Suppressor macrophage (primary cell): Measurements from ENCODE around the gene JPT1.
A peak's percentile ranks its signal among the peaks of the same experiment; 100 is the strongest.
"Not testable (repeated sequence)": the region's sequence is repeated elsewhere in the genome, so short reads cannot be mapped to it uniquely, and the experiment has no call there.

Experiments
- DNase-seq, 4 experiments: peaks; one replicate each; pipeline ENCODE4 v3.0.0-alpha.2; 2020 to 2022

The JPT1 gene

DNA sequence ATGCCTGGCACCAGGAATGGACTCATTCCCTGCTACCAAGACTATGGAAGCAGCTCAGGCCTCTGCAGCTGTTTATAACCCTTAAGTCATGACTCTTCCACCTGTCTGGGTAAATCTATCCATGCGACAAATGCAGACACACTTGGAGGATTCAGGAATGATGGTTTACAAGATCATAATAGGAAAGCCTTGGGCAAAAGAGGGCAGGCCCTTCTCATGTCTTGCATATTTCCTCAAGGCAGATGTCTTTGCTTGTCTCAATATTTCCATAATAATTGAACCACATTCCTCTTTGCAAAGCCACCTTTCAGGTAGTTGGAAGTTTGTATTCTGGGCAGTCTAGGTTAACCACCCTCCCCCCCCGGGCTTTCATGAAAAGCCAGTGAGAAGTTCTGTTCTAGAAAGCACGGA, 884 bp upstream of the JPT1 start:
- DNase-seq, result no peak

DNA sequence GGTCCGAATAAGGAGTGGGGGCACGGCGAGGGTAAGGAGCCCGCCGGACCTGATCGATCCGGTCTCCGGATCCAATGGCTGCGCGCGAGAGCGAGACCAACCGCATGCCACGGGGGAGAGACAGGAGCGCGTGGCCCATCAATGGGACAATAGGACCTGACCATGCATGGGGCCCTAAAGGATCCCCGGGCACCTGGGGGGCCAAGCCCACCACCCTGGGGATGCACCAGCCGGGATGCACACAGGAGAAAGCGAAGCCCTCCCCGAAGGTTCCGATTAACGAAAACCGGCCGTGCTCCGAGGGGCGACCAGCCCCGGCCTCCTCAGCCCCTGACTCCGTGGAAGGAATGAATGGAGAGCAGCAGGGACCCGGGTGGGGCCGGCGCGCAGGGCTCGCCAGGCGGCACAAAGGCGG, 525 bp downstream of the JPT1 start:
- DNase-seq, result peak in 3 of 4 experiments; percentile 16 to 51 (median 25)

GRCh38 chr17:75152922-75153779, 1.2 kb downstream of the JPT1 start:
- DNase-seq, result peak; percentile 27 to 63 (median 61)

DNA sequence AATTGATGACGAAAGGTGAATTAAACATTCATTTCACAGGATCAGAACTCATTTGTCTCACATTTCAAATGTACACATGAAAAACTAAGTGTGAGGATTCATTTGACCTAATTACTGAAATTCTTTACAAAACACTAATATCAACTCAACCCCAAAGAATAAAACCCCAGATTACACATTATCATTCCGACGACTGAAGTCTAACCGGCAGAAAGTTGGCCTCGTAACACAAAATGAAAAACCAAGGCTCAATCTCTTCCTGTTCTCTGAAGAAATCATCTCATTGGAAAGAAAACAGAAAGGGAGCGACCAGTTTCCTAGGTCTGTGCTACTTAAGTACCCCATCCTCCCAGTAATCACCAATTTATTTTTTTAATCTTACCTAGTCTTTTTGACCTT, 1.8 kb downstream of the JPT1 start:
- DNase-seq, result no peak

GRCh38 chr17:75151930-75152329, 2.4 kb downstream of the JPT1 start:
- no peak for DNase-seq

DNA sequence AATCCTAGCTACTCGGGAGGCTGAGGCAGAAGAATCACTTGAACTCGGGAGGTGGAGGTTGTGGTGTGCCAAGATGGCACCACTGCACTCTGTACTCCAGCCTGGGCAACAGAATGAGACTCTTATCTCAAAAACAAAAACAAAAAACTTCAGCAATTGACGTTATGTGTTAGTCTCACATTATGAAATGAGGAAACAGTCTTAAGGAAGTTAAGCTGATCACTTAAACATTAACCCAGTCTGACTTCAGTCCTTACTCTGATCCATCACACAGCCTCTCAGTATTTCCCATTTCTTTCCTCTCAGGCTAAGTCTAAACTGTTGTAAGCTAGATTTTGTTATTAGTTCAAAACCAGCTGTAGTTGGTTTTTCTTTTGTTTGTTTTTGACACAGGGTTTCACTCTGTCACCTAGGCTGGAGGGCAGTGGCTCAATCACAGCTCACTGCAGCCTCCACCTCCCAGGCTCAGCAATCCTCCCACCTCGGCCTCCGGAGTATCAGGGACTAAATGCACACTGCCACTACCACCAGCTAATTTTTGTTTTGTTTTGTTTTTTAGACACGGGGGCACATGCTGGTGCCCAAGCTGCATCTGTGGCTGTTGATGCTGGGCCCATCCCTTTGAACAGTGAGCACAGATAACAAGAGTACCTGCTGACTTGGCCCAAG, 6.3 kb downstream of the JPT1 start:
- DNase-seq, result peak; percentile 28 to 80 (median 64)

GRCh38 chr17:75146592-75146991, 7.7 kb downstream of the JPT1 start:
- DNase-seq, result peak; percentile 29 to 70 (median 48)

DNA sequence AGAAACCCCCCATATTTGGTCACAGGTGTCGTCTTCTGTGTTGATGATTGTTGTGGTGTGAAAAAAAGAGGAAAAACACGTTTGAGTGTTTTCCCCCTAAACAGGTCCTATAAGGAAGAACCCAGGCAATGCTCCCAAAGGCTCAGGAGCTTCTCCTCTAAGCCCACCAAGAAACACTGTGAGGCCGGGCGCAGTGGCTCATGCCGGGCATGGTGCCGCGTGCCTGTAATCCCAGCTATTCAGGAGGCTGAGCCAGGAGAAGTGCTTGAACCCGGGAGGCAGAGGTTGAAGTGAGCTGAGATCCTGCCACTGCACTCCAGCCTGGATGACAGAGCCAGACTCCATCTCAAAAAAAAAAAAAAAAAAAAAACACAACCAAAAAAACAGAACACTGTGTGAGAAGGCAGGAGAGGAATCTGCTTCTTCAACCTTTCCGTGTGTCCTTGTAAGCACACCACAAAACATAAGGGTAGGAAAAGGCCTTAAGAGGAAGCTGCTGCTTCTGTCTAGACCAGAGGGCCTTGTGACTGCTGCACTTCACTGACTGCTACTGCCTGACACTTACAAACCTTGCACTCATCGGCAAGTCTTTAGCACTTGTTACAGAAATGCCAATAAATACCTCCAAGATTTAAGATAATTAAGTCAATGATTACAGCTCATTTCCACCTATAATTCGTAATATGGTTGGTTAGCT, 9.3 kb downstream of the JPT1 start:
- peak; percentile 47 to 78 (median 74) for DNase-seq

DNA sequence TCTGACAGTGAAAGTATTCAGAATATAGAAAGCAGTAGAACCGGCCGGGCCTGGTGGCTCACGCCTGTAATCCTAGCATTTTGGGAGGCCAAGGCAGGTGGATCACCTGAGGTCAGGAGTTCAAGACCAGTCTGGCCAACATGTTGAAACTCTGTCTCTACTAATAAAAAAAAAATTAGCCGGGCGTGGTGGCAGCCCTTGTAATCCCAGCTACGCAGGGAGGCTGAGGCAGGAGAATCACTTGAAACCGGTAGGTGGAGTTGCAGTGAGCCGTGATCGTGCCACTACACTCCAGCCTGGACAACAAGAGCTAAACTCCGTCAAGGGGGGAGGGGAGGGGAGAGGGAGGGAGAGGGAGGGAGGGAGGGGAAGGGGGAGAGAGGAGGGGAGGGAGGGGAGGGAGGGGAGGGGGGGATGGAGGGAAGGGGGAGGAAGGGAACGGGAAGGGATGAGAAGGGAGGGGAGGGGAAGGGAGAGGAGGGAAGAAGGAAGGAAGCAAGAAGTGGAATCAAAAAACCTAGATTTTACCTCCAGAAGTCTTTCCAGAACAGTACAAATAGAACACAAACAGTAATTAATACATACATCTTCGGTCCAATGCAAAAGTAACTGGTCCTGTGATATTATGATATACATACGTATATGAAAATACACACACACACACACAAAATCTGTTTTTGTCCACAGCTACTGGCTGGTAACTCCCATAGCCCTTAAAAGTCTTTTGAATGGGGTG, 11.9 kb downstream of the JPT1 start:
- DNase-seq, result no peak

DNA sequence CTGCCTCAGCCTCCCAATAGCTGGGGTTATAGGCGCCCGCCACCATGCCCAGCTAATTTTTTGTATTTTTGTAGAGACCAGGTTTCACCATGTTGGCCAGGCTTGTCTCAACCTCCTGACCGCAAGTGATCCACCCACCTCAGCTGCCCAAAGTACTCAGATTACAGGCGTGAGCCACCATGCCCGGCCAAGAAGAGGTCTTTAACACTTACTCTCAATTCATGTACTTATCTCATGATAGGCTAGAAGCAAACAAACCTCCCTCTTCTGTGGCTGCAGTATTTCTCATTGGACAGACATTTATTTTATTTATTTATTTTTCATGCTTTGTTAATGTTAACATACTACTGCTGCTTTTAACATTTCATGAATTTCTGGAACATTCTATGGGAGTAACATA, 15.8 kb downstream of the JPT1 start:
- no peak for DNase-seq

DNA sequence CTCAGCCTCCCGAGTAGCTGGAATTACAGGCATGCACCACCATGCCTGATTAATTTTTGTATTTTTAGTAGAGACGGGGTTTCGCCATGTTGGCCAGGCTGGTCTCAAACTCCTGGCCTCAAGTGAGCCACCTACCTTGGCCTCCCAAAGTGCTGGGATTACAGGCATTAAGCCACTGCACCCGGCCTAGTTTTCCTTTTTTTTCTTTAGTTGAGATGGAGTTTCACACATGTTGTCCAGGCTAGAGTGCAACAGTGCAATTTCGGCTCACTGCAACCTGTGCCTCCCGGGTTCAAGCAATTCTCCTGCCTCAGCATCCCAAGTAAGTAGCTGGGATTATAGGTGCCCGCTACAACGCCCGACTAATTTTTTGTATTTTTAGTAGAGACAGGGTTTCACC, 16.6 kb downstream of the JPT1 start:
- DNase-seq, result not testable (repeated sequence)

DNA sequence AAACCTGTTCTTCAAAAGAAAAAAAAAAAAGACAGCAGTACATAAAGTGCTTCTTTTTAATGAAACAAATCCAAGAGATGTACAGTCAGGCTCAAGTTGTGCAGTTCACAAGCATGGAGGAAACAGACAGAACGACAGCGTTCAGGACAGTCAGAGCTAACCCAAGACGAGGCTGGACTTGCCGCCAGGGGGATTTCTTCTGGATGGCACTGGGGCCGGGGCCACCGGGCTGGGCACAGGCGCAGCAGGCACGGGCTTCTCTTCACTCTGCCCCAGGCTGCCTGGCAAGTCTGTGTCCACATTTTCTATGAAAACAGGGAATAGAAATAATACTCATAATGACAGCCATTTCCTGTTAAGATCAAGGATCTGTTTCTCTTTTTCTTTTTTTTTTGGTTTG, 18.4 kb downstream of the JPT1 start:
- no peak for DNase-seq

GRCh38 chr17:75135452-75135851, 18.9 kb downstream of the JPT1 start:
- no peak for DNase-seq

GRCh38 chr17:75133607-75134347, 20.5 kb downstream of the JPT1 start:
- not testable (repeated sequence) for DNase-seq

- no peak for DNase-seq
Measured at GRCh38 chr17:75133001-75133400, 21.3 kb downstream of the JPT1 start.

- not testable (repeated sequence) for DNase-seq
Measured at GRCh38 chr17:75132018-75133000, 22.0 kb downstream of the JPT1 start.

DNA sequence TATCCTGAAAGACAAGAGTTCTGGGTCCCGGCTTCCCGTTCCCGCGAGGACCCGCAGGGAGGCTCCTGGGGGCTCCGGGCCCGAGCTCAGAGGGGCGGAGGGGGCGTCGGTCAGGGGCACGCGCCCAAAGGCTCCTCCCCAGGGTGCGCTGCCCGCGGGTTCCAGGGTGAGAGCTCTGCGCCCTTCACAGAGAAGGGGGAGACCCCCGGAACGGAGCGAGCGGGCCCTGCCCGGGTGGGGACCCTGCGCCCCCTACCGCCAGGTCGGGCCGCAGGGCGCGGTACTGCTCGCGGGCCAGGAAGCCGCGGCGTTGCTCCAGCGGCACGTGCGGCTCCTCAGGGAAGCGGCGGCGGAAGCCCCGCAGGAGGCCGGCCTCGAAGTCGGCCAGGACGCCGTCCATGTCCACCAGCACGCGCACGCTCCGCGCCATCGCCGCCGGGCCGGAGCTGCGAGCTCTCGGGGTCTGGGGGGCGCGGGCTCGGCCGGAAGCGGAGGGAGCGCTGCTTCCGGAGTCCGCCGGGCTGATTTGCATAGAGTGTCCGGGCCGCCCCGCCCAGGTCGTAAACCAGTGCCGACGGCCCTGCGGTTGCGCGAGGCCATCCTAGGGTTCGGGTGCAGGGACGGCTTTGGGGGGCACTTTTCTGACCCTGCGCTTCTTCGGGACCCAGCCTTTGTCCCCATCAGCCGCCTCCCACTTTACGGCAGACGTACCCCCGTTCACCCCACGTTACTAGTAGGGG, 22.9 kb downstream of the JPT1 start, which contains the start of gene NT5C:
TSS of gene NT5C (minus strand) at position 465 of the 740 bp plus-strand sequence. CDS start at position 430, 35 bp downstream.
- peak; percentile 78 to 92 (median 86) for DNase-seq

DNA sequence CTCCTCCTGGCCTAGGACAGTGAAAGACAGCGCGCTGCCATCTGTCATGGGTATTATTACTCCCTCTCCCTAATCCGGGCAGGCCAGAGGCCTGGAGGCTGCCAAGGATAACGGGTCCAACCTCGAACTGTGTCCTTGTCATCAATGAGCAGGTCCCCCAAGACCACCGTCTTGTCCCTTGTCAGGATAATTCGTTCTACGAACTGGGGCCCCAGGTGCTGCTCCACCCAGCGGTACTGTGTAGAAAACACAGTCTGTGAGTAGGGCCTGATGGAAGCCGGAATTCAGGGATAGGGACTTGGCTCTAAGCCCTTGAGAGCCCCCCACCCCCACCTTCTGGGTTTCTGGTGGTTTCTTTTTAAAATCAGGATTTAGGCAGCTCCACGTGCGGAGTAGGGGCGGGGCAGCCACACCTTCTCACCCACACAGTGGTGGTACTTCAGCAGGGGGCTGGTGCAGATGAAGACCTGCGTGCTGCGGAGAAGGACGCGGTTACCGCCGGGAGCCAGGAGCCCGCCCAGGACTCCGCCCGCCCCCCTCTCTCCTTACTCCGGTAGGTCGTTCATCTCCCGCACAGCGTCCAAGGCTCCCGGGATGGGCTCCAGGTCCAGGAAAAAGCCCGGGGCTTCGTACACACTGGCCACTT, 23.6 kb downstream of the JPT1 start:
- peak; percentile 45 to 65 (median 58) for DNase-seq

DNA sequence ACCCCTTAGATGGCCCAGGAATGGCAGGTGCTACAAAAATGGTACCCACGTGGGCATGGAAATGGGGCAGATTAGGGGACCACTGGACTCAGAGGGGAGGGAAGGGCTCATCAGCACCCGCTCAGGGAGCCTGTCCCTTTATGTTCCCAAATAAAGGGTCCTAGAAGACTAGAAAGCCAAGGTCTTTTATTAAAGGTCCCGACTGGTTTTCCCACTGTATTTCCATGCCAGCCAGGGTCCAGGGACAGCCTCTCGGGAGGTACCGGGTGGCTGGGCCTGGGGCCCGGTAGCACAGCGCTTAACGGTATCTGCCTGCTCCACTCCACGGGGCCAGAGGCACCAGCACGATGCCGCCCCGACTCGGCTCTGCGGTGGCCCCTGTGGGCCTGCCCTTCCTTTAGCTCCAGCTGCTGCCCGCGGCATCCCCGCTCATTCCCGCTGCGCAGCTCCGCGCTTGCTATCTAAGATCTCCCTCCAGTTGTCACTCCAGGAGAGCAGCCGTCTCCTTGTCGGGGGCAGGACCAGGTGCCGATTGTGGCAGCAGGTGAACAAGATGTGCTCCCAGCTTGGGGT, 24.2 kb downstream of the JPT1 start:
- no peak for DNase-seq
